DOHH2 (cell line): Measurements from ENCODE around the gene HDAC4.

Experiments used
- EZH2phosphoT487 ChIP-seq: fragments of 200-600 bp; sonication (generic); IDR thresholded peaks from 2 replicates; pipeline ENCODE4 v1.6.1; 2017; ENCODE audit warnings: borderline replicate concordance, mild to moderate bottlenecking, antibody characterized with exemption, low read length, moderate library complexity, mixed read lengths
- TF ChIP-seq, protein P1 (sequence below): fragments of 200-600 bp; sonication (generic); IDR thresholded peaks from one replicate; pipeline ENCODE4 v1.5.1; 2014; ENCODE audit warnings: antibody characterized with exemption, mild to moderate bottlenecking, low read depth, low read length; ENCODE audit not compliant: poor library complexity, severe bottlenecking

DNA sequence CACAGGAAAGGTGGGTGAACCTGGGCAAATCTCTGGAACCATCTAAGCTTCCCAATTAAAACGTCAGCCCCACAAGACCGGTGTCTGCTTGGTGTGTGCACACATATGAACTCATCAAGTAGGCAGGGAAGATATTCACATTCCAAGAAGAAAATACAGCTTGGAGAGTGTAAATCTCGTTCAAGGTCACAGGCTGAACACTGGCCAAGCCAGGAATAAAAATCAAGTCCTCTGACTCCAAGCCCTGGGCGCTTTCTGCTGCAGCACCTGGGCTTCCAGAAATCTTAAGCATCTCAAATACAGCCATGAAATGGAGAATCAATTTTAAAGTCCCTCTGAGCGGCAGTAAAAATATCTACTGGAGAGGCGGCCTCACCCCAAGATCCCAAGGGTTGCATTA lies 402.0 kb downstream of the HDAC4 start:
- TF ChIP-seq, protein P1, sequence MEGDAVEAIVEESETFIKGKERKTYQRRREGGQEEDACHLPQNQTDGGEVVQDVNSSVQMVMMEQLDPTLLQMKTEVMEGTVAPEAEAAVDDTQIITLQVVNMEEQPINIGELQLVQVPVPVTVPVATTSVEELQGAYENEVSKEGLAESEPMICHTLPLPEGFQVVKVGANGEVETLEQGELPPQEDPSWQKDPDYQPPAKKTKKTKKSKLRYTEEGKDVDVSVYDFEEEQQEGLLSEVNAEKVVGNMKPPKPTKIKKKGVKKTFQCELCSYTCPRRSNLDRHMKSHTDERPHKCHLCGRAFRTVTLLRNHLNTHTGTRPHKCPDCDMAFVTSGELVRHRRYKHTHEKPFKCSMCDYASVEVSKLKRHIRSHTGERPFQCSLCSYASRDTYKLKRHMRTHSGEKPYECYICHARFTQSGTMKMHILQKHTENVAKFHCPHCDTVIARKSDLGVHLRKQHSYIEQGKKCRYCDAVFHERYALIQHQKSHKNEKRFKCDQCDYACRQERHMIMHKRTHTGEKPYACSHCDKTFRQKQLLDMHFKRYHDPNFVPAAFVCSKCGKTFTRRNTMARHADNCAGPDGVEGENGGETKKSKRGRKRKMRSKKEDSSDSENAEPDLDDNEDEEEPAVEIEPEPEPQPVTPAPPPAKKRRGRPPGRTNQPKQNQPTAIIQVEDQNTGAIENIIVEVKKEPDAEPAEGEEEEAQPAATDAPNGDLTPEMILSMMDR: no peak
- TF ChIP-seq EZH2phosphoT487: no peak
